ENCODE data around the gene TAF15. TPM values are rescaled to one million over a fixed set of nuclear protein-coding genes. Genes with fewer than 3 reads are reported as not detected.

The TAF15 gene
- total and polyA plus RNA-seq, 2 of the 13 experiments (the other 11 are each of a cell fraction or from before 2014, with no cell fraction given), result 25.2 to 26.5 TPM

- ATAC-seq (no peak), DNase-seq (ENCODE audit: low spot score) (no peak), FAIRE-seq (no peak)
- intact Hi-C loops (cut with micrococcal nuclease; ENCODE audit: unreplicated experiment), result no loop called here
- Histone ChIP-seq H3K27me3 (ENCODE audit: control insufficient read depth in 1 of 2, insufficient read depth in 2 of 2, low read length in 2 of 2) (no peaks in the 10 kb centered on the region; a peak in 2 of 5 replicates), H3K9ac (ENCODE audit: insufficient read depth, low read depth, low read length) (no peak overlapping the region), H2AFZ (ENCODE audit: low read length) (no peak overlapping the region), H3K4me2 (ENCODE audit: low read depth, low read length) (peak overlapping the region; percentile 83), H3K79me2 (ENCODE audit: insufficient read depth, low read length) (peaks cover 32% of the 10 kb centered on the region), H3K27ac (ENCODE audit: extremely low read length, insufficient read depth, low read length) (no peak overlapping the region), H3K9me3 (ENCODE audit: low read length) (no peaks in the 10 kb centered on the region), H3K4me3 (replicated peaks in 1 of 3; ENCODE audit: insufficient read depth in 1 of 3, low read depth in 2 of 3, low read length in 3 of 3) (peak overlapping the region in 1 of 3 experiments; percentile 95; a peak in 1 of 6 replicates), H3K36me3 (replicated peaks in 1 of 2; ENCODE audit: control insufficient read depth in 1 of 2, insufficient read depth in 2 of 2, low read length in 2 of 2) (no peaks in the 10 kb centered on the region), H3K4me1 (ENCODE audit: insufficient read depth, low read length) (peaks cover 55% of the 10 kb centered on the region), H4K20me1 (ENCODE audit: insufficient read depth, low read length) (peaks cover 24% of the 10 kb centered on the region)
- TF ChIP-seq JUNB (CRISPR knock-in tag; IDR thresholded peaks at IDR 0.05; ENCODE audit: borderline replicate concordance) (no peak), GFI1 (CRISPR knock-in tag; IDR thresholded peaks at IDR 0.05; ENCODE audit: borderline replicate concordance) (no peak), TRIM22 (IDR thresholded peaks at IDR 0.05) (no peak), NFYC (CRISPR knock-in tag; IDR thresholded peaks at IDR 0.05) (no peak), NR2F6 (IDR thresholded peaks at IDR 0.05) (no peak), NR2F6 (CRISPR knock-in tag; IDR thresholded peaks at IDR 0.05) (no peak), NFKBIZ (CRISPR knock-in tag; IDR thresholded peaks at IDR 0.05) (no peak), SIX4 (CRISPR knock-in tag; IDR thresholded peaks at IDR 0.05) (no peak), EEA1 (CRISPR knock-in tag; IDR thresholded peaks at IDR 0.05; ENCODE audit: borderline replicate concordance) (no peak)
- ChIA-PET CTCF (ENCODE audit: low intra/inter-chr PET ratio, low total read pairs) (interaction anchor here (2.3 kb wide), 1 partner anchor 43 kb away, joined by 28 read pairs; no protein-coding TSS in a partner anchor), POLR2A (interaction anchor here (1.1 to 4.2 kb wide), 7 partner anchors 11 to 744 kb away, joined by 3 to 60 read pairs (median 5); partner anchors contain the start of genes AP2B1, C17orf50, PEX12 and RFFL)
- in situ Hi-C loops (cut with HindIII; ENCODE audit: extremely low pct_ligation_motif_present, low pct_unique_long_range_greater_than_20kb), result loop anchor here (5.0 to 25.0 kb wide), 2 partner anchors 45 to 95 kb away; partner anchors contain the start of gene C17orf50
- BruUV-seq (replicated peaks), result no TSS peak
- WGBS (ENCODE audit: low lambda C conversion rate), result 69% methylated on average over 7 of the region's 7 CpGs
Observed at GRCh38 chr17:35807371-35808144, 1.7 kb upstream of the TAF15 start.

Data from HepG2 (cell line).